Activated naive CD4-positive, alpha-beta T cell treated with anti-CD3 and anti-CD28 coated beads, Interleukin-2, amount 10 ng/mL, durations not matched to agents 7 days and 5 days (primary cell): ENCODE data around the gene EFCAB6.

ENCODE experiments used
- CTCF ChIA-PET: fragments of 350-600 bp; sonication (Branson Sonifier 250); formaldehyde crosslinking; loops from one replicate; lab custom pipeline; 2021; ENCODE audit warnings: antibody characterized with exemption; lab: Charles Lee
- DNase-seq: peaks from one replicate; pipeline ENCODE4 v3.0.0-alpha.2; 2020
- H3K27ac Mint-ChIP-seq: one replicate; pipeline ENCODE4 v1.8.0; 2021; ENCODE audit warnings: mild to moderate bottlenecking, moderate library complexity, mixed read lengths
- H3K27me3 Mint-ChIP-seq: one replicate; pipeline ENCODE4 v1.8.0; 2021; ENCODE audit warnings: mild to moderate bottlenecking, mixed read lengths
- H3K36me3 Mint-ChIP-seq: one replicate; pipeline ENCODE4 v1.8.0; 2021; ENCODE audit warnings: mixed read lengths
- H3K4me1 Mint-ChIP-seq: one replicate; pipeline ENCODE4 v1.8.0; 2021; ENCODE audit warnings: mixed read lengths
- H3K4me3 Mint-ChIP-seq: one replicate; pipeline ENCODE4 v1.8.0; 2021; ENCODE audit warnings: mild to moderate bottlenecking, moderate library complexity, mixed read lengths
- H3K9me3 Mint-ChIP-seq: one replicate; pipeline ENCODE4 v1.8.0; 2021; ENCODE audit warnings: mixed read lengths

Gene EFCAB6

GRCh38 chr22:43516386-43516785, 295.7 kb downstream of the EFCAB6 start:
- H3K4me3 Mint-ChIP-seq = no peak overlapping the region
- no peaks in the 10 kb centered on the region for H3K9me3 Mint-ChIP-seq
- CTCF ChIA-PET = no interaction called here
- no peaks in the 10 kb centered on the region for H3K4me1 Mint-ChIP-seq
- no peaks in the 10 kb centered on the region for H3K36me3 Mint-ChIP-seq
- no peak overlapping the region for H3K27ac Mint-ChIP-seq
- DNase-seq = no peak
- H3K27me3 Mint-ChIP-seq = no peaks in the 10 kb centered on the region

GRCh38 chr22:43515902-43516301, 296.2 kb downstream of the EFCAB6 start:
- CTCF ChIA-PET = no interaction called here
- H3K9me3 Mint-ChIP-seq = no peaks in the 10 kb centered on the region

GRCh38 chr22:43515411-43515810, 296.7 kb downstream of the EFCAB6 start:
- H3K4me1 Mint-ChIP-seq = no peaks in the 10 kb centered on the region
- H3K9me3 Mint-ChIP-seq = no peaks in the 10 kb centered on the region
- H3K27ac Mint-ChIP-seq = no peak overlapping the region
- DNase-seq = no peak
- no peak overlapping the region for H3K4me3 Mint-ChIP-seq
- CTCF ChIA-PET = no interaction called here
- no peaks in the 10 kb centered on the region for H3K36me3 Mint-ChIP-seq
- H3K27me3 Mint-ChIP-seq = no peaks in the 10 kb centered on the region

More at GRCh38 chr22:43515902-43516301, 296.2 kb downstream of the EFCAB6 start:
- Mint-ChIP-seq H3K4me1 (no peaks in the 10 kb centered on the region), H3K4me3 (no peak overlapping the region), H3K27me3 (no peaks in the 10 kb centered on the region), H3K36me3 (no peaks in the 10 kb centered on the region), H3K27ac (no peak overlapping the region)
- DNase-seq = no peak

- Mint-ChIP-seq H3K36me3 (no peaks in the 10 kb centered on the region), H3K4me3 (no peak overlapping the region), H3K9me3 (no peaks in the 10 kb centered on the region), H3K27me3 (no peaks in the 10 kb centered on the region), H3K27ac (no peak overlapping the region), H3K4me1 (no peaks in the 10 kb centered on the region)
- CTCF ChIA-PET = no interaction called here
- no peak for DNase-seq
Measured at GRCh38 chr22:43514476-43515157, 297.5 kb downstream of the EFCAB6 start.

GRCh38 chr22:43512279-43512678, 299.8 kb downstream of the EFCAB6 start:
- H3K36me3 Mint-ChIP-seq = no peaks in the 10 kb centered on the region
- CTCF ChIA-PET = no interaction called here
- no peak overlapping the region for H3K4me3 Mint-ChIP-seq
- H3K27ac Mint-ChIP-seq = no peak overlapping the region
- H3K4me1 Mint-ChIP-seq = no peaks in the 10 kb centered on the region
- no peaks in the 10 kb centered on the region for H3K9me3 Mint-ChIP-seq
- H3K27me3 Mint-ChIP-seq = no peaks in the 10 kb centered on the region
- no peak for DNase-seq

- Mint-ChIP-seq H3K9me3 (no peaks in the 10 kb centered on the region), H3K4me3 (no peak overlapping the region), H3K4me1 (no peaks in the 10 kb centered on the region), H3K36me3 (no peaks in the 10 kb centered on the region), H3K27me3 (no peaks in the 10 kb centered on the region), H3K27ac (no peak overlapping the region)
- CTCF ChIA-PET = no interaction called here
- DNase-seq = no peak
Measured at GRCh38 chr22:43511276-43511910, 300.7 kb downstream of the EFCAB6 start.

GRCh38 chr22:43510281-43511070, 301.6 kb downstream of the EFCAB6 start:
- Mint-ChIP-seq H3K4me1 (no peaks in the 10 kb centered on the region), H3K4me3 (no peak overlapping the region), H3K27ac (no peak overlapping the region), H3K27me3 (no peaks in the 10 kb centered on the region), H3K9me3 (no peaks in the 10 kb centered on the region), H3K36me3 (no peaks in the 10 kb centered on the region)
- CTCF ChIA-PET = no interaction called here
- DNase-seq = no peak

GRCh38 chr22:43509337-43509736, 302.8 kb downstream of the EFCAB6 start:
- Mint-ChIP-seq H3K36me3 (no peaks in the 10 kb centered on the region), H3K27ac (no peak overlapping the region), H3K27me3 (no peaks in the 10 kb centered on the region), H3K4me1 (no peaks in the 10 kb centered on the region), H3K4me3 (no peak overlapping the region), H3K9me3 (no peaks in the 10 kb centered on the region)
- no peak for DNase-seq
- CTCF ChIA-PET = no interaction called here

- no peaks in the 10 kb centered on the region for H3K4me1 Mint-ChIP-seq
- CTCF ChIA-PET = no interaction called here
- DNase-seq = no peak
- no peaks in the 10 kb centered on the region for H3K9me3 Mint-ChIP-seq
- H3K4me3 Mint-ChIP-seq = no peak overlapping the region
- H3K27ac Mint-ChIP-seq = no peak overlapping the region
- no peaks in the 10 kb centered on the region for H3K36me3 Mint-ChIP-seq
- H3K27me3 Mint-ChIP-seq = no peaks in the 10 kb centered on the region
Measured at GRCh38 chr22:43508489-43508888, 303.6 kb downstream of the EFCAB6 start.

GRCh38 chr22:43507235-43507634, 304.9 kb downstream of the EFCAB6 start:
- Mint-ChIP-seq H3K27ac (no peak overlapping the region), H3K36me3 (no peaks in the 10 kb centered on the region), H3K4me3 (no peak overlapping the region), H3K4me1 (no peaks in the 10 kb centered on the region), H3K9me3 (no peaks in the 10 kb centered on the region), H3K27me3 (no peaks in the 10 kb centered on the region)
- CTCF ChIA-PET = no interaction called here
- no peak for DNase-seq

GRCh38 chr22:43506487-43506886, 305.6 kb downstream of the EFCAB6 start:
- DNase-seq = no peak
- Mint-ChIP-seq H3K4me1 (no peaks in the 10 kb centered on the region), H3K9me3 (no peaks in the 10 kb centered on the region), H3K4me3 (no peak overlapping the region), H3K27me3 (no peaks in the 10 kb centered on the region), H3K27ac (no peak overlapping the region), H3K36me3 (no peaks in the 10 kb centered on the region)
- CTCF ChIA-PET = no interaction called here

- Mint-ChIP-seq H3K27ac (no peak overlapping the region), H3K27me3 (no peaks in the 10 kb centered on the region), H3K9me3 (no peaks in the 10 kb centered on the region), H3K36me3 (no peaks in the 10 kb centered on the region), H3K4me1 (no peaks in the 10 kb centered on the region), H3K4me3 (no peak overlapping the region)
- no peak for DNase-seq
- CTCF ChIA-PET = no interaction called here
Measured at GRCh38 chr22:43505896-43506295, 306.2 kb downstream of the EFCAB6 start.

- H3K4me3 Mint-ChIP-seq = no peak overlapping the region
- no peaks in the 10 kb centered on the region for H3K27me3 Mint-ChIP-seq
- H3K36me3 Mint-ChIP-seq = no peaks in the 10 kb centered on the region
- CTCF ChIA-PET = no interaction called here
- no peak overlapping the region for H3K27ac Mint-ChIP-seq
- DNase-seq = no peak
- H3K9me3 Mint-ChIP-seq = no peaks in the 10 kb centered on the region
- no peaks in the 10 kb centered on the region for H3K4me1 Mint-ChIP-seq
Measured at GRCh38 chr22:43505423-43505822, 306.7 kb downstream of the EFCAB6 start.

- CTCF ChIA-PET = no interaction called here
- no peak for DNase-seq
- no peak overlapping the region for H3K4me3 Mint-ChIP-seq
- H3K27me3 Mint-ChIP-seq = no peaks in the 10 kb centered on the region
- no peak overlapping the region for H3K27ac Mint-ChIP-seq
- H3K4me1 Mint-ChIP-seq = no peaks in the 10 kb centered on the region
- no peaks in the 10 kb centered on the region for H3K9me3 Mint-ChIP-seq
- no peaks in the 10 kb centered on the region for H3K36me3 Mint-ChIP-seq
Measured at GRCh38 chr22:43504666-43505261, 307.3 kb downstream of the EFCAB6 start.
